CD4-positive, alpha-beta T cell (primary cell): ENCODE results near the gene DCP1A. TPM values are rescaled to one million over a fixed set of nuclear protein-coding genes. Genes with fewer than 3 reads are reported as not detected.

Source experiments
- ATAC-seq: fragments of 200-7000 bp; cut with Tn5 transposase; one replicate; pipeline ENCODE4 v1.10.0; 2022; ENCODE audit warnings: mild to moderate bottlenecking; ENCODE audit not compliant: poor library complexity
- CTCF ChIA-PET: fragments of 350-600 bp; sonication (Branson Sonifier 250); formaldehyde crosslinking; loops from one replicate; lab custom pipeline; 2021; ENCODE audit warnings: antibody characterized with exemption, inconsistent platforms; lab: Charles Lee
- POLR2A ChIA-PET: fragments of 350-600 bp; sonication (Branson Sonifier 250); formaldehyde crosslinking; loops from one replicate; lab custom pipeline; 2021; ENCODE audit warnings: antibody characterized with exemption, inconsistent platforms; lab: Charles Lee
- DNase-seq, 14 experiments: peaks; one replicate each; pipeline ENCODE4 v3.0.0-alpha.2; 2013 to 2020; ENCODE audit warnings: mixed read lengths in 2 of 14
- H3K27ac ChIP-seq, 2 donors: one replicate each; pipeline versions ENCODE4 v1.5.1 to v1.7.0; 2013; ENCODE audit warnings: low read length in 2 of 2, low read depth in 1 of 2, mild to moderate bottlenecking in 1 of 2
- H3K27me3 ChIP-seq, 2 experiments: 1 replicate in 1 of 2; 2 replicates in 1 of 2; pipeline versions ENCODE4 v1.6.1 to v1.7.0; 2013; ENCODE audit warnings: low read length in 2 of 2, control low read depth in 1 of 2, mild to moderate bottlenecking in 1 of 2, moderate library complexity in 1 of 2; ENCODE audit not compliant: insufficient read depth in 2 of 2, control insufficient read depth in 1 of 2
- H3K36me3 ChIP-seq: one replicate; pipeline ENCODE4 v1.6.1; 2013; ENCODE audit warnings: low read length, control low read depth; ENCODE audit not compliant: insufficient read depth
- H3K4me1 ChIP-seq: one replicate; pipeline ENCODE4 v1.6.1; 2013; ENCODE audit warnings: low read length, control low read depth; ENCODE audit not compliant: insufficient read depth
- H3K4me3 ChIP-seq: one replicate; pipeline ENCODE4 v1.5.1; 2013; ENCODE audit warnings: mild to moderate bottlenecking, low read length, moderate library complexity
- H3K9me3 ChIP-seq, 2 experiments: 1 replicate in 1 of 2; 2 replicates in 1 of 2; pipeline versions ENCODE4 v1.6.1 to v1.7.0; 2013; ENCODE audit warnings: low read length in 2 of 2, mild to moderate bottlenecking in 2 of 2, control low read depth in 1 of 2, moderate library complexity in 1 of 2; ENCODE audit not compliant: control insufficient read depth in 1 of 2, insufficient read depth in 1 of 2
- H3K27ac Mint-ChIP-seq: one replicate; pipeline ENCODE4 v1.8.0; 2020; ENCODE audit warnings: mixed read lengths
- H3K27me3 Mint-ChIP-seq: one replicate; pipeline ENCODE4 v1.8.0; 2021; ENCODE audit warnings: mixed read lengths
- H3K36me3 Mint-ChIP-seq: one replicate; pipeline ENCODE4 v1.8.0; 2021; ENCODE audit warnings: low read depth, mixed read lengths
- H3K4me1 Mint-ChIP-seq: one replicate; pipeline ENCODE4 v1.8.0; 2021; ENCODE audit warnings: low read depth, mixed read lengths
- H3K4me3 Mint-ChIP-seq: one replicate; pipeline ENCODE4 v1.8.0; 2020; ENCODE audit warnings: mild to moderate bottlenecking, mixed read lengths
- H3K9me3 Mint-ChIP-seq: one replicate; pipeline ENCODE4 v1.8.0; 2020; ENCODE audit warnings: mixed read lengths
- intact Hi-C, 2 experiments: fragments of 100-400 bp; cut with DNase I in 1 of 2; cut with micrococcal nuclease in 1 of 2; formaldehyde crosslinking; loops; one replicate each; pipeline versions ENCODE4 v1.15.1 to v1.9.0; 2023 to 2025; cut with DNase I, micrococcal nuclease
- total RNA-seq, 174 experiments: library from RNA in 2 of 174; stranded (reverse) in 2 of 174; gene quantifications; one replicate each; pipeline ENCODE4 v1.2.3 and lab custom pipeline; 2021 to 2026
- TF ChIP-seq, protein P1 (sequence below): fragments of 200-600 bp; IDR thresholded peaks from one replicate; pipeline ENCODE4 v1.8.0; 2022; ENCODE audit warnings: antibody characterized with exemption, mild to moderate bottlenecking

The DCP1A gene
- total RNA-seq, 2 experiments from 2014 or later = 58.9 to 60.1 TPM

DNA sequence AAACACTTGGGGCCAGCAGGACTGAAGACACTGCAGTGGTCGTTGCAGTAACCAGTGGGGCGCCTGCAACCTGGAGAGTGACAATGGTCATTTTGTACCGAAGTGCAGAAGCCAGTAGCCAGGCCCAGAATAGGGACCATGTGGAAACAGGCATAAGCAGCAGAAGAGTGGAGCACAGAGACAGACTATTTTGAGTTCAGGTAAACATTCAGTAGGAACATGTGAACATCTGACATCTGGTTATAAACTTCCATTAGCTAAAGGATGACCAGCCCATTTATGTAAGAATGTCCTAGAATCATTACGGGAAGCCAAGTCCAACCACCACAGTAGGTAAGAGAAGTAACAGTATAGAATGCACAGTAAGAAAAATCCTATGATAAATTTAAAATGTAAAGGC, 59.1 kb downstream of the DCP1A start:
- H3K9me3 Mint-ChIP-seq = no peaks in the 10 kb centered on the region
- intact Hi-C loops = no loop called here
- H3K27ac Mint-ChIP-seq = no peak overlapping the region
- Histone ChIP-seq H3K36me3 (peaks cover 70% of the 10 kb centered on the region), H3K4me1 (no peaks in the 10 kb centered on the region), H3K27ac (no peak overlapping the region), H3K4me3 (no peak overlapping the region), H3K9me3 (no peaks in the 10 kb centered on the region), H3K27me3 (no peaks in the 10 kb centered on the region)
- H3K36me3 Mint-ChIP-seq = peaks cover 86% of the 10 kb centered on the region
- no peaks in the 10 kb centered on the region for H3K4me1 Mint-ChIP-seq
- POLR2A ChIA-PET = interaction anchor here (1.5 kb wide), 1 partner anchor 59 kb away, joined by 3 read pairs; the partner anchor contains the start of gene DCP1A
- CTCF ChIA-PET = no interaction called here
- no peak overlapping the region for H3K4me3 Mint-ChIP-seq
- no peak for ATAC-seq
- no peaks in the 10 kb centered on the region for H3K27me3 Mint-ChIP-seq
- no peak for DNase-seq
- TF ChIP-seq, protein P1, sequence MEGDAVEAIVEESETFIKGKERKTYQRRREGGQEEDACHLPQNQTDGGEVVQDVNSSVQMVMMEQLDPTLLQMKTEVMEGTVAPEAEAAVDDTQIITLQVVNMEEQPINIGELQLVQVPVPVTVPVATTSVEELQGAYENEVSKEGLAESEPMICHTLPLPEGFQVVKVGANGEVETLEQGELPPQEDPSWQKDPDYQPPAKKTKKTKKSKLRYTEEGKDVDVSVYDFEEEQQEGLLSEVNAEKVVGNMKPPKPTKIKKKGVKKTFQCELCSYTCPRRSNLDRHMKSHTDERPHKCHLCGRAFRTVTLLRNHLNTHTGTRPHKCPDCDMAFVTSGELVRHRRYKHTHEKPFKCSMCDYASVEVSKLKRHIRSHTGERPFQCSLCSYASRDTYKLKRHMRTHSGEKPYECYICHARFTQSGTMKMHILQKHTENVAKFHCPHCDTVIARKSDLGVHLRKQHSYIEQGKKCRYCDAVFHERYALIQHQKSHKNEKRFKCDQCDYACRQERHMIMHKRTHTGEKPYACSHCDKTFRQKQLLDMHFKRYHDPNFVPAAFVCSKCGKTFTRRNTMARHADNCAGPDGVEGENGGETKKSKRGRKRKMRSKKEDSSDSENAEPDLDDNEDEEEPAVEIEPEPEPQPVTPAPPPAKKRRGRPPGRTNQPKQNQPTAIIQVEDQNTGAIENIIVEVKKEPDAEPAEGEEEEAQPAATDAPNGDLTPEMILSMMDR = no peak

DNA sequence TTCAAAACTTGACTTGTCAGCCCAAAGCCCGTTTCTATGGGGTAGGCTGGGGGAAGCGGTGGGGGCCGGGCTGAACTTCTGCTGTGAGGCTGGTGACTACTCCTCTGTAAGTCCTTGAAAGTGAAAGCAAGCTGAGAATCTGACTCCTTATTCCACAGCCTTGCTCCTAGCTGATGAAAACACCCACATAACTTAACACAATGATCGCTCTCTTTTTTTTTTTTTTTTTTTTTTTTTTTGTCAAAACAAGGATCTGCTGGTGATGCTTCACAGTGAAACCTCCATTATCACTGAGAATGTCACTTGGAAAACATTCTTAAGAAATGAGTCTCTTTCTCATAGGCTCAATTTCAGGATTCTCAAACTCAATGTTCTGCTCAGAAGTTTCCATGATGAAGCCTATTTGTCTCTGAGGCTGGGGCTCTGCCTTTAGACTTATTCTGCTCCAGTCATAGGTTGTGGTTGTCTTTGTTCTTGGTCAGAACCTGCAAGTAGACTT, 60.2 kb downstream of the DCP1A start:
- H3K36me3 ChIP-seq = peaks cover 61% of the 10 kb centered on the region
- no peaks in the 10 kb centered on the region for H3K27me3 Mint-ChIP-seq
- H3K27ac ChIP-seq = no peak overlapping the region

DNA sequence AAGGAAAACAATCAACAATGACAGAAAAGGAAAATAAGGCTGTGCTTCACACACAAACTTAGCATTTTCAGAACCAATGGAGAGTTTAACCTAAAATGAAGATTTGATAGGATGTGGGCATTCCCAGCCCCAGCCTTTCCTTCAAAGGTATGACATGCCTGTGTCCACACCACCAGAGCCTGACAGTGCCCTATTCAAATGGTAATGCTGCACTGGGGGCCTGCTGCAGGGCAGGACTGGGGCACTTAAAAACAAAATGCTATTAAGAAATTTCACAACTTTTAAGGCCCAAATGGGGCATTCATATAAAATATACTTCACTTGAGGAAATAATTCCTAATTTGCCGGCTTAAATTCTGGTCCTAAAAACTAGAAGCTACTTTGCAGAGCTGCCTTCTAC, 60.6 kb downstream of the DCP1A start:
- POLR2A ChIA-PET = interaction anchor here (1.5 kb wide), 1 partner anchor 61 kb away, joined by 3 read pairs; the partner anchor contains the start of gene DCP1A
- Histone ChIP-seq H3K4me3 (no peak overlapping the region), H3K36me3 (peaks cover 57% of the 10 kb centered on the region), H3K4me1 (no peaks in the 10 kb centered on the region), H3K27ac (no peak overlapping the region), H3K27me3 (no peaks in the 10 kb centered on the region), H3K9me3 (no peaks in the 10 kb centered on the region)
- Mint-ChIP-seq H3K27me3 (no peaks in the 10 kb centered on the region), H3K9me3 (no peaks in the 10 kb centered on the region), H3K4me3 (no peak overlapping the region), H3K4me1 (no peaks in the 10 kb centered on the region), H3K36me3 (peaks cover 82% of the 10 kb centered on the region), H3K27ac (no peak overlapping the region)
- no peak for DNase-seq
- no peak for ATAC-seq
- TF ChIP-seq, protein P1 = no peak
- CTCF ChIA-PET = interaction anchor here (0.6 to 0.7 kb wide), 3 partner anchors 29 to 551 kb away, joined by 3 to 4 read pairs (median 3); no protein-coding TSS in a partner anchor
- intact Hi-C loops = no loop called here

More for the DNA sequence above, 60.2 kb downstream of the DCP1A start:
- Mint-ChIP-seq H3K4me1 (no peaks in the 10 kb centered on the region), H3K36me3 (peaks cover 86% of the 10 kb centered on the region), H3K4me3 (no peak overlapping the region), H3K27ac (no peak overlapping the region), H3K9me3 (no peaks in the 10 kb centered on the region)
- ChIA-PET CTCF (interaction anchor here (0.6 to 0.7 kb wide), 2 partner anchors 67 to 551 kb away, joined by 3 read pairs; no protein-coding TSS in a partner anchor), POLR2A (interaction anchor here (1.5 kb wide), 1 partner anchor 60 kb away, joined by 3 read pairs; the partner anchor contains the start of gene DCP1A)
- TF ChIP-seq, protein P1 = no peak
- Histone ChIP-seq H3K4me3 (no peak overlapping the region), H3K4me1 (no peaks in the 10 kb centered on the region), H3K27me3 (no peaks in the 10 kb centered on the region), H3K9me3 (no peaks in the 10 kb centered on the region)
- no peak for DNase-seq
- intact Hi-C loops = no loop called here
- ATAC-seq = no peak
